HEK293 (cell line): ENCODE measurements around the gene PAK4.

Experiments used
- CTCF ChIA-PET: fragments of 350-600 bp; formaldehyde crosslinking; extraction: SDS; loops from one replicate; lab custom pipeline; 2021; ENCODE audit warnings: antibody characterized with exemption; lab: Yijun Ruan, JAX
- POLR2A ChIA-PET: fragments of 300-600 bp; formaldehyde crosslinking; extraction: SDS; loops from one replicate; lab custom pipeline; 2020; ENCODE audit warnings: antibody characterized with exemption, inconsistent platforms; lab: Yijun Ruan, JAX
- H3K27ac ChIP-seq: fragments of 200-500 bp; sonication (Bioruptor generic); 2 replicates; pipeline ENCODE4 v1.5.1; 2014; ENCODE audit warnings: low read depth, low read length, control low read depth, inconsistent platforms; ENCODE audit errors: extremely low read depth
- H3K36me3 ChIP-seq, 2 experiments: fragments of 200-500 bp in 1 of 2; sonication (Bioruptor generic) in 1 of 2; 1 replicate in 1 of 2; 2 replicates in 1 of 2; pipeline ENCODE4 v1.5.1; 2014 to 2017; ENCODE audit warnings: inconsistent platforms in 2 of 2, low read length in 2 of 2; ENCODE audit not compliant: control insufficient read depth in 2 of 2, insufficient read depth in 1 of 2
- H3K4me1 ChIP-seq: fragments of 200-500 bp; sonication (Bioruptor generic); 2 replicates; pipeline ENCODE4 v1.5.1; 2014; ENCODE audit warnings: mild to moderate bottlenecking, low read length, inconsistent platforms; ENCODE audit not compliant: control insufficient read depth, insufficient read depth
- H3K4me3 ChIP-seq: 2 replicates; pipeline ENCODE4 v1.5.1; 2011; ENCODE audit warnings: low read depth, mild to moderate bottlenecking, control low read depth, low read length, moderate library complexity
- H3K9me3 ChIP-seq: fragments of 200-500 bp; sonication (Bioruptor generic); 2 replicates; pipeline ENCODE4 v1.5.1; 2014; ENCODE audit warnings: low read depth, low read length, inconsistent platforms; ENCODE audit not compliant: control insufficient read depth, insufficient read depth
- HIC1 ChIP-seq: fragments of 450-650 bp; formaldehyde crosslinking; IDR thresholded peaks from 2 replicates; pipeline ENCODE4 v1.5.1; 2016; ENCODE audit warnings: missing biosample characterization, missing genetic modification characterization
- KLF8 ChIP-seq: fragments of 450-650 bp; formaldehyde crosslinking; IDR thresholded peaks from 2 replicates; pipeline ENCODE4 v1.5.1; 2016; ENCODE audit warnings: missing biosample characterization, missing genetic modification characterization
- MZF1 ChIP-seq: fragments of 450-650 bp; formaldehyde crosslinking; IDR thresholded peaks from 2 replicates; pipeline ENCODE4 v1.5.1; 2017; ENCODE audit warnings: missing biosample characterization, missing genetic modification characterization, borderline replicate concordance
- PRDM1 ChIP-seq: fragments of 450-650 bp; formaldehyde crosslinking; IDR thresholded peaks from 2 replicates; pipeline ENCODE4; 2016; ENCODE audit warnings: missing biosample characterization, missing genetic modification characterization
- REPIN1 ChIP-seq: fragments of 450-650 bp; formaldehyde crosslinking; IDR thresholded peaks from 2 replicates; pipeline ENCODE4 v1.5.1; 2017; ENCODE audit warnings: missing biosample characterization, missing genetic modification characterization, low read depth
- ZBTB8A ChIP-seq: fragments of 450-650 bp; formaldehyde crosslinking; IDR thresholded peaks from 2 replicates; pipeline ENCODE4 v1.5.1; 2016; ENCODE audit warnings: missing biosample characterization, missing genetic modification characterization
- ZNF10 ChIP-seq: fragments of 450-650 bp; formaldehyde crosslinking; IDR thresholded peaks from 2 replicates; pipeline ENCODE4 v1.5.1; 2017; ENCODE audit warnings: missing biosample characterization, missing genetic modification characterization
- ZNF211 ChIP-seq: fragments of 450-650 bp; formaldehyde crosslinking; IDR thresholded peaks from 2 replicates; pipeline ENCODE4 v1.5.1; 2016; ENCODE audit warnings: low read depth, missing biosample characterization, missing genetic modification characterization
- ZNF488 ChIP-seq: fragments of 450-650 bp; formaldehyde crosslinking; IDR thresholded peaks from 2 replicates; pipeline ENCODE4 v1.5.1; 2016; ENCODE audit warnings: missing biosample characterization, missing genetic modification characterization
- ZNF664 ChIP-seq: fragments of 450-650 bp; formaldehyde crosslinking; IDR thresholded peaks from 2 replicates; pipeline ENCODE4 v1.5.1; 2016; ENCODE audit warnings: missing biosample characterization, missing genetic modification characterization
- ZNF768 ChIP-seq: fragments of 450-650 bp; formaldehyde crosslinking; IDR thresholded peaks from 2 replicates; pipeline ENCODE4 v1.5.1; 2018; ENCODE audit warnings: missing biosample characterization, mild to moderate bottlenecking, missing genetic modification characterization
- ZSCAN5A ChIP-seq: fragments of 450-650 bp; formaldehyde crosslinking; IDR thresholded peaks from 2 replicates; pipeline ENCODE4 v1.5.1; 2016; ENCODE audit warnings: missing biosample characterization, missing genetic modification characterization

The PAK4 gene

GRCh38 chr19:39097721-39098120 lies 27.9 kb upstream of the PAK4 start:
- ChIA-PET CTCF (interaction anchor here (0.6 to 6.5 kb wide), 3 partner anchors 13 to 96 kb away, joined by 4 to 44 read pairs (median 5); no protein-coding TSS in a partner anchor), POLR2A (interaction anchor here (0.7 kb wide), 1 partner anchor 229 kb away, joined by 6 read pairs; no protein-coding TSS in a partner anchor)
- Histone ChIP-seq H3K27ac (no peak overlapping the region), H3K4me1 (no peaks in the 10 kb centered on the region), H3K36me3 (no peaks in the 10 kb centered on the region; a peak in 1 of 3 replicates), H3K4me3 (no peak overlapping the region), H3K9me3 (no peaks in the 10 kb centered on the region)
- TF ChIP-seq ZNF664 (tag by site-specific recombination) (0 out of 2 replicates have a peak, but pooled peaks have one; percentile 11), ZNF488 (tag by site-specific recombination) (no peak)

GRCh38 chr19:39098365-39099269 lies 27.0 kb upstream of the PAK4 start:
- Histone ChIP-seq H3K27ac (no peak overlapping the region), H3K4me3 (no peak overlapping the region), H3K4me1 (no peaks in the 10 kb centered on the region), H3K36me3 (no peaks in the 10 kb centered on the region; a peak in 1 of 3 replicates), H3K9me3 (no peaks in the 10 kb centered on the region)
- ChIA-PET POLR2A (no interaction called here), CTCF (interaction anchor here (0.6 to 6.5 kb wide), 3 partner anchors 12 to 96 kb away, joined by 3 to 44 read pairs (median 4); no protein-coding TSS in a partner anchor)
- TF ChIP-seq ZNF768 (tag by site-specific recombination) (no peak), KLF8 (no peak), PRDM1 (no peak), HIC1 (no peak)

GRCh38 chr19:39099341-39099740 lies 26.2 kb upstream of the PAK4 start:
- H3K9me3 ChIP-seq = no peaks in the 10 kb centered on the region
- no peaks in the 10 kb centered on the region; a peak in 1 of 3 replicates for H3K36me3 ChIP-seq
- CTCF ChIA-PET = interaction anchor here (0.6 to 6.5 kb wide), 3 partner anchors 11 to 422 kb away, joined by 3 to 44 read pairs (median 3); no protein-coding TSS in a partner anchor
- POLR2A ChIA-PET = no interaction called here
- no peaks in the 10 kb centered on the region for H3K4me1 ChIP-seq
- H3K27ac ChIP-seq = no peak overlapping the region
- no peak for TF ChIP-seq ZBTB8A (tag by site-specific recombination)
- TF ChIP-seq REPIN1 (tag by site-specific recombination) = peak; percentile 92
- TF ChIP-seq ZSCAN5A (tag by site-specific recombination) = no peak
- TF ChIP-seq ZNF10 = no peak
- TF ChIP-seq ZNF211 = no peak
- TF ChIP-seq MZF1 = 0 out of 2 replicates have a peak, but pooled peaks have one; percentile 62
- H3K4me3 ChIP-seq = no peak overlapping the region
